ENCODE results near the gene DLG2.

DLG2 gene

GRCh38 chr11:83927422-83927821 lies 1699.7 kb downstream of the DLG2 start:
- no peak overlapping the region for H3K27ac ChIP-seq (ENCODE audit: low read length)
- no peak overlapping the region for H2AFZ ChIP-seq (ENCODE audit: low read depth, low read length)
- H3K79me2 ChIP-seq (ENCODE audit: low read length): no peaks in the 10 kb centered on the region
- H4K20me1 ChIP-seq (ENCODE audit: insufficient read depth, low read length): no peaks in the 10 kb centered on the region
- no peak overlapping the region for H3K9ac ChIP-seq (ENCODE audit: low read length)
- no peaks in the 10 kb centered on the region for H3K36me3 ChIP-seq (replicated peaks; ENCODE audit: low read depth, low read length)
- H3K9me3 ChIP-seq (ENCODE audit: insufficient read depth, low read length): 0 out of 2 replicates have a peak, but pooled peaks cover 3% of the 10 kb centered on the region
- TF ChIP-seq CTCF (IDR thresholded peaks at IDR 0.05; ENCODE audit: low read depth, low read length) (no peak), EZH2phosphoT487 (IDR thresholded peaks at IDR 0.05; ENCODE audit: low read depth) (no peak)
- H3K27me3 ChIP-seq (ENCODE audit: low read depth, low read length): no peaks in the 10 kb centered on the region
- H3K4me2 ChIP-seq (ENCODE audit: low read length): no peak overlapping the region
- 0 out of 2 replicates have a peak, but pooled peaks cover 2% of the 10 kb centered on the region for H3K4me1 ChIP-seq (ENCODE audit: low read length)
- no peak overlapping the region for H3K4me3 ChIP-seq (ENCODE audit: low read length)

GRCh38 chr11:83924795-83925542 lies 1702.2 kb downstream of the DLG2 start:
- Histone ChIP-seq H3K4me2 (ENCODE audit: low read length) (no peak overlapping the region), H3K27ac (ENCODE audit: low read length) (no peak overlapping the region), H3K79me2 (ENCODE audit: low read length) (no peaks in the 10 kb centered on the region), H3K9me3 (ENCODE audit: insufficient read depth, low read length) (0 out of 2 replicates have a peak, but pooled peaks cover 3% of the 10 kb centered on the region), H3K27me3 (ENCODE audit: low read depth, low read length) (no peaks in the 10 kb centered on the region), H3K4me1 (ENCODE audit: low read length) (0 out of 2 replicates have a peak, but pooled peaks cover 2% of the 10 kb centered on the region), H4K20me1 (ENCODE audit: insufficient read depth, low read length) (no peaks in the 10 kb centered on the region), H2AFZ (ENCODE audit: low read depth, low read length) (no peak overlapping the region; the same call in 1 of the 2 replicates), H3K9ac (ENCODE audit: low read length) (no peak overlapping the region), H3K36me3 (replicated peaks; ENCODE audit: low read depth, low read length) (no peaks in the 10 kb centered on the region), H3K4me3 (ENCODE audit: low read length) (no peak overlapping the region)
- TF ChIP-seq EZH2phosphoT487 (IDR thresholded peaks at IDR 0.05; ENCODE audit: low read depth) (no peak), CTCF (IDR thresholded peaks at IDR 0.05; ENCODE audit: low read depth, low read length) (no peak)

GRCh38 chr11:83923961-83924360 lies 1703.2 kb downstream of the DLG2 start:
- H3K27me3 ChIP-seq (ENCODE audit: low read depth, low read length): no peaks in the 10 kb centered on the region
- no peak overlapping the region for H2AFZ ChIP-seq (ENCODE audit: low read depth, low read length)
- H4K20me1 ChIP-seq (ENCODE audit: insufficient read depth, low read length): no peaks in the 10 kb centered on the region
- H3K79me2 ChIP-seq (ENCODE audit: low read length): no peaks in the 10 kb centered on the region
- TF ChIP-seq EZH2phosphoT487 (IDR thresholded peaks at IDR 0.05; ENCODE audit: low read depth) (no peak), CTCF (IDR thresholded peaks at IDR 0.05; ENCODE audit: low read depth, low read length) (no peak)
- H3K4me1 ChIP-seq (ENCODE audit: low read length): 0 out of 2 replicates have a peak, but pooled peaks cover 2% of the 10 kb centered on the region
- 0 out of 2 replicates have a peak, but pooled peaks cover 3% of the 10 kb centered on the region for H3K9me3 ChIP-seq (ENCODE audit: insufficient read depth, low read length)
- no peak overlapping the region for H3K4me2 ChIP-seq (ENCODE audit: low read length)
- no peak overlapping the region for H3K4me3 ChIP-seq (ENCODE audit: low read length)
- H3K9ac ChIP-seq (ENCODE audit: low read length): no peak overlapping the region
- no peak overlapping the region for H3K27ac ChIP-seq (ENCODE audit: low read length)
- no peaks in the 10 kb centered on the region for H3K36me3 ChIP-seq (replicated peaks; ENCODE audit: low read depth, low read length)

GRCh38 chr11:83922953-83923352 lies 1704.2 kb downstream of the DLG2 start:
- Histone ChIP-seq H3K4me2 (ENCODE audit: low read length) (no peak overlapping the region), H3K27me3 (ENCODE audit: low read depth, low read length) (no peaks in the 10 kb centered on the region), H3K4me1 (ENCODE audit: low read length) (no peaks in the 10 kb centered on the region), H3K79me2 (ENCODE audit: low read length) (no peaks in the 10 kb centered on the region), H3K9ac (ENCODE audit: low read length) (no peak overlapping the region), H3K36me3 (replicated peaks; ENCODE audit: low read depth, low read length) (no peaks in the 10 kb centered on the region), H3K4me3 (ENCODE audit: low read length) (no peak overlapping the region), H2AFZ (ENCODE audit: low read depth, low read length) (no peak overlapping the region), H3K9me3 (ENCODE audit: insufficient read depth, low read length) (0 out of 2 replicates have a peak, but pooled peaks cover 3% of the 10 kb centered on the region), H4K20me1 (ENCODE audit: insufficient read depth, low read length) (no peaks in the 10 kb centered on the region), H3K27ac (ENCODE audit: low read length) (no peak overlapping the region)
- no peak for TF ChIP-seq EZH2phosphoT487 (IDR thresholded peaks at IDR 0.05; ENCODE audit: low read depth)
- no peak for TF ChIP-seq CTCF (IDR thresholded peaks at IDR 0.05; ENCODE audit: low read depth, low read length)
